ENCODE measurements around the gene SLC2A1.

GRCh38 chr1:42942444-42942843 is 16.2 kb downstream of the SLC2A1 start:
- TF ChIP-seq TAF1 (IDR thresholded peaks at IDR 0.05; ENCODE audit: low read depth, low read length) = no peak
- TF ChIP-seq POLR2AphosphoS5 (IDR thresholded peaks at IDR 0.05; ENCODE audit: low read depth, low read length) = no peak; the same call in 1 of the 2 replicates
- peak; percentile 54 for TF ChIP-seq SPI1 (IDR thresholded peaks at IDR 0.05; ENCODE audit: low read depth, low read length)

Measured in GM12891 (cell line).